Sigmoid colon (tissue), 7 donors: ENCODE results near the gene ARHGAP42. TPM values are rescaled to one million over a fixed set of nuclear protein-coding genes. Genes with fewer than 3 reads are reported as not detected.

ENCODE experiments used
- DNase-seq: peaks from one replicate; pipeline ENCODE4 v3.0.0-alpha.2; 2019
- H3K27ac ChIP-seq, 4 donors: fragments of 200-600 bp; sonication (generic); one replicate each; pipeline ENCODE4 v1.5.1; 2016 to 2019; ENCODE audit warnings: mild to moderate bottlenecking in 1 of 4
- H3K27me3 ChIP-seq, 3 donors: fragments of 200-600 bp; sonication (generic); one replicate each; pipeline ENCODE4 v1.5.1; 2019; ENCODE audit warnings: mild to moderate bottlenecking in 1 of 3
- H3K36me3 ChIP-seq, 4 donors: fragments of 200-600 bp; sonication (generic); one replicate each; pipeline ENCODE4 v1.5.1; 2016 to 2019
- H3K4me1 ChIP-seq, 4 donors: fragments of 200-600 bp; sonication (generic); one replicate each; pipeline ENCODE4 v1.5.1; 2017 to 2019
- H3K4me3 ChIP-seq, 4 donors: fragments of 200-600 bp; sonication (generic); one replicate each; pipeline ENCODE4 v1.5.1; 2017 to 2019; ENCODE audit warnings: mild to moderate bottlenecking in 2 of 4, moderate library complexity in 1 of 4
- H3K9me3 ChIP-seq, 4 donors: fragments of 200-600 bp in 3 of 4; sonication (generic) in 3 of 4; one replicate each; pipeline versions ENCODE4 v1.5.1 to v1.6.1; 2013 to 2019
- CTCF ChIP-seq, 4 experiments: fragments of 450-650 bp in 3 of 4; fragments of 200-600 bp in 1 of 4; IDR thresholded peaks; one replicate each; pipeline ENCODE4 v1.5.1; 2016 to 2019; ENCODE audit warnings: antibody characterized with exemption in 4 of 4, mild to moderate bottlenecking in 3 of 4, moderate library complexity in 2 of 4
- EP300 ChIP-seq, 4 donors: sonication (generic); formaldehyde crosslinking; IDR thresholded peaks; one replicate each; pipeline ENCODE4 v1.6.1; 2017; ENCODE audit warnings: antibody characterized with exemption in 4 of 4
- POLR2A ChIP-seq, 2 donors: fragments of 450-650 bp; IDR thresholded peaks; one replicate each; pipeline ENCODE4 v1.6.1; 2016; ENCODE audit warnings: antibody characterized with exemption in 2 of 2, mild to moderate bottlenecking in 2 of 2, moderate library complexity in 2 of 2
- POLR2AphosphoS5 ChIP-seq, 4 donors: sonication (generic); formaldehyde crosslinking; IDR thresholded peaks; one replicate each; pipeline ENCODE4 v1.6.1; 2017; ENCODE audit warnings: antibody characterized with exemption in 4 of 4
- WGBS, 2 donors: extraction: QIAGEN DNeasy Blood & Tissue Kit; methylation state at CpG; one replicate each; pipeline ENCODE4 v1.1.7; 2013; 5-methylcytosine and 5-hydroxymethylcytosine counted together
- intact Hi-C: fragments of 100-400 bp; cut with DNase I; formaldehyde crosslinking; loops from one replicate; pipeline ENCODE4 v1.15.1; 2023
- polyA plus RNA-seq, 3 donors: library from polyadenylated mRNA; stranded (reverse); fragments of 200-250 nt; gene quantifications; one replicate each; pipeline ENCODE4 v1.2.3, GENCODE V29; 2013
- total RNA-seq, 4 donors: library from RNA; depleted of rRNA; stranded (reverse); fragments of >200 nt; gene quantifications; one replicate each; pipeline ENCODE4 v1.1.0, GENCODE V29; 2016
- donor health status: healthy with polysubstance abuse.
- donor health status: Bipolar disorder and iron deficiency.
- donor health status: healthy.

Gene ARHGAP42
- total and polyA plus RNA-seq, 7 donors, result 4.2 to 16.9 (median 6.4) TPM

- Histone ChIP-seq H3K9me3 (no peaks in the 10 kb centered on the region), H3K27ac (no peak overlapping the region), H3K4me3 (no peak overlapping the region), H3K27me3 (no peaks in the 10 kb centered on the region), H3K4me1 (no peaks in the 10 kb centered on the region), H3K36me3 (no peaks in the 10 kb centered on the region)
- no peak for DNase-seq
- WGBS, 2 donors, result 93 to 95% methylated on average over 2 of the region's 2 CpGs
- intact Hi-C loops, result no loop called here
- TF ChIP-seq POLR2A (IDR thresholded peaks at IDR 0.05), result no peak
- no peak for TF ChIP-seq POLR2AphosphoS5 (IDR thresholded peaks at IDR 0.05)
Observed at GRCh38 chr11:100705447-100705846, 18.4 kb downstream of the ARHGAP42 start.

DNA sequence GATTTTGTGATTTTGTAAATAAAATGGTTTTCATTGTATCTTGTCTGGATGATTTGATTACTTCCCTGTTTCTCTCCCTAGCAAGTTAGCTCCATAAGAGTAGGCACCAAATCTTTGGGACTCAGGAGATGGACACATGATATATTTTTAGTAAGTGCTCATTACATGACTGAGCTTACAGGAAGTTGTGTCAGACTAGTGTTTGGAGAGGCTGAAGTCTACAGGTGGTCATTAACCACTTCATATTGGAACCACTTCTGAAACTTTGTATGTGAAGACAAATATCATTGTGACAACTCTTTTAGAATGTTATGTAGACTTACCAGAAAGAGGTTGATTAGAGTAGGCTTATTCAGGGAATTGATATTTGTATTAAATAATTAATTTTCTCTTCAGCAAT, 19.1 kb downstream of the ARHGAP42 start:
- Histone ChIP-seq H3K36me3 (no peaks in the 10 kb centered on the region), H3K27ac (no peak overlapping the region), H3K4me3 (no peak overlapping the region), H3K9me3 (no peaks in the 10 kb centered on the region), H3K27me3 (no peaks in the 10 kb centered on the region), H3K4me1 (no peaks in the 10 kb centered on the region)
- DNase-seq, result no peak
- intact Hi-C loops, result no loop called here
- TF ChIP-seq POLR2AphosphoS5 (IDR thresholded peaks at IDR 0.05) (no peak), EP300 (IDR thresholded peaks at IDR 0.05) (no peak), CTCF (IDR thresholded peaks at IDR 0.05) (no peak), POLR2A (IDR thresholded peaks at IDR 0.05) (no peak)

- DNase-seq, result no peak
- H3K27ac ChIP-seq, result no peak overlapping the region
- TF ChIP-seq POLR2AphosphoS5 (IDR thresholded peaks at IDR 0.05) (no peak), POLR2A (IDR thresholded peaks at IDR 0.05) (no peak), CTCF (IDR thresholded peaks at IDR 0.05) (no peak), EP300 (IDR thresholded peaks at IDR 0.05) (no peak)
- no peaks in the 10 kb centered on the region for H3K36me3 ChIP-seq
- H3K4me1 ChIP-seq, result no peaks in the 10 kb centered on the region
- H3K27me3 ChIP-seq, result no peaks in the 10 kb centered on the region
- intact Hi-C loops, result no loop called here
- H3K4me3 ChIP-seq, result no peak overlapping the region
- WGBS, 2 donors, result 79 to 89% methylated on average over 3 of the region's 3 CpGs
- H3K9me3 ChIP-seq, result no peaks in the 10 kb centered on the region
Observed at GRCh38 chr11:100709233-100709957, 22.3 kb downstream of the ARHGAP42 start.

DNA sequence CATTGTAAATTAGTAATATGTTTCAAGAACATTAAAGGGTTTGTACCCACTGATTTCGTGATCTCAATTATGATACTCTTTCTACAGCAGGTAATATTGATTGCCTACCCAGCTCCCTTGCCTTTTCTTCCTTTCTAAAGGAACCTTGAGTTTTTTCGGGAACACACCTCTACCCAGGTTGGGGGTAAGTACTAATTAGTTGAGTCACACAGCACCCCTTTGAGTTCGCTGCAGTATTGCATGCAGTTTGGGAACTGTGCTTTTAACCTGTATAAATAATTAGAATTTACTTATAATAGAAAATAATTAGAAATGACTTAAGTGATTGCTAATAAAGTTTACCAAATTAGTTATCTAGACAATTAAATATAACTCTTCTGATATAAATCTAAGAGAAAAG, 24.9 kb downstream of the ARHGAP42 start:
- Histone ChIP-seq H3K4me3 (no peak overlapping the region), H3K36me3 (no peaks in the 10 kb centered on the region), H3K27ac (no peak overlapping the region), H3K4me1 (no peaks in the 10 kb centered on the region), H3K9me3 (no peaks in the 10 kb centered on the region), H3K27me3 (no peaks in the 10 kb centered on the region)
- no peak for TF ChIP-seq CTCF (IDR thresholded peaks at IDR 0.05)
- no peak for TF ChIP-seq POLR2AphosphoS5 (IDR thresholded peaks at IDR 0.05)
- no peak for TF ChIP-seq EP300 (IDR thresholded peaks at IDR 0.05)
- no peak for TF ChIP-seq POLR2A (IDR thresholded peaks at IDR 0.05)
- WGBS, 2 donors, result 78 to 92% methylated on average over 3 of the region's 3 CpGs
- intact Hi-C loops, result no loop called here
- no peak for DNase-seq

DNA sequence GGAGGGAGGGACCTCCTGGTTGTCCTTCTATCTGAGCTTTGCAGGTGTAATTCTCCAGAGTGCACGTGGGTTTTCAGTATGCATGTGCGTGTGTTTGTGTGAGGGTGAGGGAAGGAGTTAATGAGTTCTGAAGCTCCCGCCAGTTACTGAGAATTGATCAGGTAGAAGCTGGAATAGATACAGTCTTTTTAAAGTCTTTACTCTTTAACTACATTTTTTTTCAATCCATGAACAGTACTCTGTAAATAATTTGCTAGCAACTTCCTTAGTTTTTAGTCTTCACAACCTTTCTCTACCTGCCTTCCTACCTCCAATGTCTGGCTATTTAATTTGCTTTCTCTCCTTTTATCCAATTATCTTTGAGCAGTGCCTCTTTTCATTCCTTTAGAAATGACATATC, 25.5 kb downstream of the ARHGAP42 start:
- Histone ChIP-seq H3K9me3 (no peaks in the 10 kb centered on the region), H3K27ac (no peak overlapping the region), H3K27me3 (no peaks in the 10 kb centered on the region), H3K36me3 (no peaks in the 10 kb centered on the region), H3K4me3 (no peak overlapping the region), H3K4me1 (no peaks in the 10 kb centered on the region)
- no peak for DNase-seq
- WGBS, 2 donors, result 17 to 61% methylated on average over 3 of the region's 3 CpGs
- TF ChIP-seq POLR2AphosphoS5 (IDR thresholded peaks at IDR 0.05) (no peak), POLR2A (IDR thresholded peaks at IDR 0.05) (no peak), CTCF (IDR thresholded peaks at IDR 0.05) (no peak), EP300 (IDR thresholded peaks at IDR 0.05) (no peak)
- intact Hi-C loops, result no loop called here
